Limb (tissue), 2 donors: ENCODE data around the gene OR8G5.
A peak's percentile ranks its signal among the peaks of the same experiment; 100 is the strongest.

Experiments
- DNase-seq, 2 donors: peaks; one replicate each; pipeline ENCODE4 v3.0.0-alpha.2; 2016; ENCODE audit errors: extremely low spot score in 2 of 2

The OR8G5 gene

GRCh38 chr11:124285610-124286344 lies 29.6 kb downstream of the OR8G5 start:
- no peak for DNase-seq

- DNase-seq: no peak
Measured at GRCh38 chr11:124294687-124295086, 38.5 kb downstream of the OR8G5 start.

- DNase-seq: no peak
Measured at GRCh38 chr11:124296016-124296415, 39.8 kb downstream of the OR8G5 start.

GRCh38 chr11:124297921-124298320 lies 41.7 kb downstream of the OR8G5 start:
- DNase-seq: no peak

- DNase-seq: peak in 1 of 2 donors; percentile 4
Measured at GRCh38 chr11:124301548-124301947, 45.4 kb downstream of the OR8G5 start.

- DNase-seq: no peak
Measured at GRCh38 chr11:124302347-124303125, 46.4 kb downstream of the OR8G5 start.

- DNase-seq: no peak
Measured at GRCh38 chr11:124307093-124307492, 50.9 kb downstream of the OR8G5 start.

GRCh38 chr11:124310721-124311120 lies 54.5 kb downstream of the OR8G5 start:
- DNase-seq: no peak

GRCh38 chr11:124311269-124311668 lies 55.1 kb downstream of the OR8G5 start:
- no peak for DNase-seq

GRCh38 chr11:124311670-124312069 lies 55.5 kb downstream of the OR8G5 start:
- DNase-seq: no peak

- no peak for DNase-seq
Measured at GRCh38 chr11:124313131-124313530, 57.0 kb downstream of the OR8G5 start.

- DNase-seq: no peak
Measured at GRCh38 chr11:124313849-124314248, 57.7 kb downstream of the OR8G5 start, which contains the start of gene OR8D1. TSS of gene OR8D1 (minus strand) at chr11:124313949. CDS start at chr11:124310766, 3,183 bp downstream.

- DNase-seq: no peak
Measured at GRCh38 chr11:124315052-124315451, 58.9 kb downstream of the OR8G5 start.
